ENCODE measurements around the gene HOXB13. TPM values are rescaled to one million over a fixed set of nuclear protein-coding genes. Genes with fewer than 3 reads are reported as not detected.

The HOXB13 gene
- total RNA-seq, 1 donor, result not detected

- no peak overlapping the region for H3K4me3 ChIP-seq (ENCODE audit: low read depth, low read length)
- no peak for DNase-seq (ENCODE audit: low read depth)
- no peak for TF ChIP-seq CTCF (IDR thresholded peaks at IDR 0.05; ENCODE audit: insufficient read depth, low read length)
These were observed 1.6 kb downstream of the HOXB13 start for GRCh38 chr17:48726916-48727286.

GRCh38 chr17:48726114-48726915 is 2.2 kb downstream of the HOXB13 start:
- DNase-seq (ENCODE audit: low read depth), result no peak
- no peak for TF ChIP-seq CTCF (IDR thresholded peaks at IDR 0.05; ENCODE audit: insufficient read depth, low read length)
- no peak overlapping the region for H3K4me3 ChIP-seq (ENCODE audit: low read depth, low read length)

- no peak for DNase-seq (ENCODE audit: low read depth)
- no peak overlapping the region for H3K4me3 ChIP-seq (ENCODE audit: low read depth, low read length)
- no peak for TF ChIP-seq CTCF (IDR thresholded peaks at IDR 0.05; ENCODE audit: insufficient read depth, low read length)
These were observed 3.1 kb downstream of the HOXB13 start for GRCh38 chr17:48725288-48726064.

- no peak for DNase-seq (ENCODE audit: low read depth)
- no peak for TF ChIP-seq CTCF (IDR thresholded peaks at IDR 0.05; ENCODE audit: insufficient read depth, low read length)
- no peak overlapping the region for H3K4me3 ChIP-seq (ENCODE audit: low read depth, low read length)
These were observed 3.6 kb downstream of the HOXB13 start for GRCh38 chr17:48725004-48725287.

GRCh38 chr17:48724251-48725003 is 4.1 kb downstream of the HOXB13 start:
- TF ChIP-seq CTCF (IDR thresholded peaks at IDR 0.05; ENCODE audit: insufficient read depth, low read length), result peak; percentile 83
- no peak overlapping the region for H3K4me3 ChIP-seq (ENCODE audit: low read depth, low read length)
- DNase-seq (ENCODE audit: low read depth), result peak; percentile 79

- no peak for DNase-seq (ENCODE audit: low read depth)
- no peak overlapping the region for H3K4me3 ChIP-seq (ENCODE audit: low read depth, low read length)
- TF ChIP-seq CTCF (IDR thresholded peaks at IDR 0.05; ENCODE audit: insufficient read depth, low read length), result no peak
These were observed 4.9 kb downstream of the HOXB13 start for GRCh38 chr17:48723423-48724250.
